HCT116 (cell line): Measurements from ENCODE around the gene ODF4.

ENCODE experiments used
- CEBPB ChIP-seq: IDR thresholded peaks from 2 replicates; pipeline ENCODE4 v1.6.1; 2012; ENCODE audit warnings: low read depth
- CTCF ChIP-seq, 3 experiments: fragments of 200-600 bp in 1 of 3; sonication (generic) in 1 of 3; IDR thresholded peaks in 2 of 3; conservative IDR thresholded peaks in 1 of 3; 2 replicates each; pipeline ENCODE4 v1.5.1; 2012 to 2017; ENCODE audit warnings: low read depth in 2 of 3, low read length in 2 of 3, antibody characterized with exemption in 1 of 3, borderline replicate concordance in 1 of 3, control low read depth in 1 of 3, mild to moderate bottlenecking in 1 of 3, mixed read lengths in 1 of 3, mixed run types in 1 of 3, moderate library complexity in 1 of 3; ENCODE audit not compliant: insufficient read depth in 1 of 3
- MAX ChIP-seq: IDR thresholded peaks from 2 replicates; pipeline ENCODE4 v1.6.1; 2012
- POLR2A ChIP-seq: IDR thresholded peaks from 2 replicates; pipeline ENCODE4 v1.7.0; 2011; ENCODE audit warnings: borderline replicate concordance; ENCODE audit not compliant: insufficient read depth, insufficient read length; ENCODE audit errors: extremely low read depth
- RAD21 ChIP-seq: IDR thresholded peaks from 2 replicates; pipeline ENCODE4 v1.6.1; 2012; ENCODE audit warnings: low read depth, mild to moderate bottlenecking
- SP1 ChIP-seq: IDR thresholded peaks from 2 replicates; pipeline ENCODE4 v1.6.1; 2012; ENCODE audit warnings: low read depth

- TF ChIP-seq MAX: peak; percentile 83
- TF ChIP-seq POLR2A: no peak
- no peak for TF ChIP-seq CTCF (IDR thresholded peaks at IDR 0.05 in 2 of 3, conservative IDR thresholded peaks at IDR 0.05 in 1 of 3; ENCODE audit: borderline replicate concordance in 1 of 3, insufficient read depth in 1 of 3, low read depth in 2 of 3, low read length in 2 of 3)
- TF ChIP-seq RAD21: no peak
- peak; percentile 18; the same call in 1 of the 2 replicates for TF ChIP-seq CEBPB
- TF ChIP-seq SP1: no peak; the same call in 1 of the 2 replicates
Observed at GRCh38 chr17:8384801-8385378, 45.2 kb downstream of the ODF4 start.
